ENCODE data around the gene OGN.

OGN gene

DNA sequence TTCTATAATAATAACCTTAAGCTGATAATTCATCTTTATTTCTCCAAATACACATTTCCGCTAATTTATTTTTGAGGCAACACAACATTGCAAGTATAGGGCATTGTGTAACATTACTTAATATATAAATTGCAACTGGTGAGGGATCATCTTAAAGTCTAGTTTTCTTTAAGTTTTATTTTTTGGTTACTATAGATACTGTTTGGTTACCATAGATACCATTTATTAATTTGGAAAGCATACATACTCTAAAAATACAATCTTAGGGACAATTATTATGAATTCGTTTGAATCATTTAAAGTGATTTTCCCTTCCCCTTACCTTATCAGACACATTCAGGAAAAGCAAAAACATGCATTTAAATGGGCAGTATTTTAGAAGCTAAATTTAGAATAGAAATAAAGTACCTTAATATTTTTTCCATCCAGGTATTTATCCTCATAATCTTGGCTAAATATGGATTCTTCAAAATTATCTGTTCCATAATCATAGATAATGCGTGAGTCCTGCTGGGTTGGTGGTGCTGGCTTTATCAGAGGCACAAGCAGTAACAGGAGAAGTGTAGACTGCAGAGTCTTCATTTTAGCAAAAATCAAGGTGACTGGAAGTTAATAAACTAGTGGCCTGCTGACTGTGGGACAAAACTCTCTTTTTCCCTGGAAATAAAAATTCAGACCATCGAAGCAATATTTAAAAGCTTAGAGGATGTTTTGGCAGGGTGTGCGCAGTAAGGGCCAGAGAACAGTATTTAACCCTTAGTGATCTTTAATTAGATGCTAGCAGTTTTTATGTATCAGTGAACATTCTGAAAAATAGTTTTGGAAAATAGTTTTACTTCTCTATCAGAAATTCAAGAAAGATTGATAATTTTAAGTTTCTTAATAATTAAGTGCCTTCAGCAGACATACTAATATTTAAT is 1.3 kb downstream of the OGN start:
- no peak for DNase-seq

DNA sequence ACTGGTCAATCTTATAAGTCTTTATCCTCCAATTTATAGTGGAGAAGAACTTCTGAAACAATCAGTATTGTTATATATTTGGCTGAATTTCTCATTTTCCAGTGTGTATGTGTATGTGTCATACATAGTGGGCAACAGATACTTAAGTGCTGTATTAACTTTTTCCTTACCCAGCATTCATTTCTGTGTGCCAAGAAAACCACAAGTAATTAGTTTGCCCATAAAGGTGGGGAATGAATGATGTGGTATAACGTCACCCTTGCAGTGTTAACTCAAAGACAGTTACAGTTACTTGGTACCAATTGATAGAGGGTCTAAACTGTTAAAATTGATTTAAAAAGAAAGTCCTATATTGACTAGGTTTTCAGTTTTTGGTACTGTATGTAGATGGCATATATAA is 2.0 kb downstream of the OGN start:
- DNase-seq = no peak

DNA sequence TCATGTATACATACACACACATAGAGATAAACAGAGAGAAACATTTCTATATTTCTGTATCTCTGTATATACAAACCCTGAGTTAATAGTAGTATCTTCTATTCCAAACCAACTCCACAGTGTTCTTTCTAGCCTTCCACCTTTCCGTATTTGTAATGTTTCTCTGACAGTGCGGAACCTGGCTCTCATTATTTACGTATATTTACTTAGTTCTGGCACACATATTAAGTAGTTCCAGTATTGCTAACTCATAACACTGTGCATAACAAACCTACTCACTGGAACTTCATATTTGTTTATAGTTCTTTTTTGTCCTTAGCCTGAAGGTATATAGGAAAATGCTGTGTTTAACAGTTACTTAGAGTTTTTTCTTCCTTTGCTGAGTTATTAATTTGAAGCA is 6.5 kb downstream of the OGN start:
- DNase-seq = no peak

DNA sequence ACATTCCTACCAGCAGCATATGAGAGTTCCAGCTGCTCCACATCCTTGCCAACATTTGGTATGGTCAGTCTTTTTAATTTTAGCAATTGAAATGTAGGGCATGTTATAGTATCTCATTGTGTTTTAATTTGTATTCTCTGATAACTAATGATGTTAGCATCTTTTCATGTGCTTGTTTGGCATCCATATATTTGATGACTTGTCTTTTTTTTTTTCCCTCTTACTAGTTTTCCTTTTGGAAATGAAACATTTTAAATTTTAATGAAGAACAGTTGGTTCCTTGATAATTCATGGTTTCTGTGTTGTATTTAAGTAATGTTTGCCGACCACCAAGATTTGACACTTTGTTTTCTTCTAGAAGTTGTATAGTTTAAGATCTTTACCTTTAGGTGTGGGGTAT is 8.8 kb downstream of the OGN start:
- DNase-seq = no peak

DNA sequence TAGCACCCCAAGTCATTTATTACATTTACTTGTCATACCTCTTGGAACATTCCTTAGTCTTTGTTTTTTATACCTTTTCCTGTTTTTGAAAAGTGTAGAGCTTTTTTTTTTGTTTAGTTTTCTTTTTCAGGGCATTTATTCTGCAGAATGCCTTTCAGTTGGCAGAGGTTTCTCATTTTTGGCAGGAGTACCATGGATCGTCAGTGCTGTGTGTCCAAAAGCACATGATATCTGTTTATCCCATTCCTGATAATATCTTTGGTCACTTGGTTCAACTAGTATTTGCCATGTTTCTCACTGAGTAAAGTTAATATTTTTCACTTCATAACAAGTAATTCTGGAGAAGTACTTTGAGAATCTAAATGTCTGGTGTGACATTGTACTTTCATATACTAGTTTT is 10.7 kb downstream of the OGN start:
- no peak for DNase-seq

DNA sequence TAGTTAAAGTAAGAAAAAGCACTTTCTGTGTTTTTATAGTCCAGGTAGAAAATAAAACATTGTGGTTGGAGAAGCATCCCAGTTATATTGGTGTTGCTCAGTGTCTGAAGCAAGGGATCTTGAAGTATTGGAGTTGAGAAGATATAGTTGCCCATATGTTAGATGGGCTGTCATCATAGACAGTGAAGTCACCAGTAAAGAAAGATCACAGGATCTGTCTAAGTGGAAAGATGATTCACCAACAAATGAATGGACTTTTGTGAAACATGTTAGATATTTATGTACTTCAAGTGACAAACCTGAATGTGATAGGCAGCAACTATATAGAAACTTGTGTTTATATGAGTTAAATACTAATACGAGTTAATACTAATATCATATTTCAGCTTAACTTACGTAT is 11.7 kb downstream of the OGN start:
- DNase-seq = no peak

DNA sequence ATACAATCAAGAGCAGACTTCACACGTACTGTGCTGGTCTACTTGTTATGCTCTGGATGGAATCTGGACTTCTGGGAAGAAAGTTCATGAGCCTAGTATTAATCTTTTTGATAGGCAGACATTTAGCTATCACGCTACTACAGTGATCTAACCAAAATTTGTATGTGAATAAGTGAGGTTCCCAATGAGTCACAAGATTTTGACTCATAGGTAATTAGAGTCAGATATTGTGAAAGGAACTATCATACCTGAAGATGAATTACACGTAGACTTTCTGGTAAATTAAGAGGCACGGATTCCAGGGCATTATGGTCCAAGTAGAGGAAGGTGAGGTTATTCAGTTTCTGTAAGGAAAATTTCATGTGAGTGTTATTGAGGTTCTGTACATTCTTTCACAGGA is 18.4 kb downstream of the OGN start:
- no peak for DNase-seq

DNA sequence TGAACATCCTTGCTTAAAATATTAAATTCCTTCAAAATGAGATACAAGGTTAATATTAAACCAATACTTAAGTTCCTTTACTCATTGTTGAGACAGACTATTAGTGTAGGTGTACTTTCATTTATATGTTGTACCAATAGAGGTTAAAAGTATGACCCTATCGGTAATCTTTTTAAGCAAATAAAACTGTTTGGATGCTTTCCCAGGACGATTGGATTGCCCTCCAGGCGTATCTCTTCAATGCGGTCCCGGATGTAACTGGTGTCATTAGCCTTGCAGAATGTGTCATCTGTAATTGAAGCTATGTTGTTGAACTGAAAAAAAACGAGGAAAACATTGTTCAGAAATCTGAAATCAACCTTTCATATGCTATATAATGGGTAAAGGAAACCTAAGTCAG is 18.9 kb downstream of the OGN start:
- DNase-seq = no peak

DNA sequence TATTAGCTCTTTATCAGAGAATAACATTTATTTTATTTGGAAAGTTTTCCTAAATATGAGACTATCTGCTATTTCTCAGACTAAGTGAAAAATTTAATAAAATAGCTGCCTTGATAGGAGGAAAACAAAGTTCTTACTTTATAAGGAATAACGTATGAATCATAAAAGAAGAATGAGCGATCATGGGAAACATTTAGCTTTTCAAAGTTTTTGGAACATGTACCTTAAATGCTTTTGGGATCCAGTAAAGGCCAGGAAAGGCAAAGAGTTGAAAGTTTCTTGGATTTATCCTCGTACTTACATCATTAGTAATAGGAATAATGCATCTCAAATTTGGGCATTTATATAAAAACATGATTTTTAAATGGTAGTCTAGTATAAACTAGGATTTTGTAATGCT is 19.4 kb downstream of the OGN start:
- no peak for DNase-seq

DNA sequence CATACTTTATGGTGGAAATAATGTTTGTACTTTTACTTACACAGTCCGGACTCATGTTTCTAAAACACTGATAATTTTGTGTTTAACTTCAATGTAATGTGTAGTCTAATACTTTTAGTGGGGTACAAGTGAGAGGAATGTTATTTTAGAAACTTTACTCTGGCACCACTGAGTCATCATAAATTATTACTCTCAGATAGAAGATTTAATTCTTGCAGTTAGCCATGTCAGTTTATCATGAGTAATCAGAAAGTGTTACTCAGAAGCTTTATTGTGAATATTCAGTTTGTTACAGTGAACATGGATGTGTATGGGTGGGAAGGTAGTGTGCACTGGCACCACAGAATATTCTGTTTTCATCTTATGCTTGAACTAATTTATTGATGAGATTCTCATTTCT is 20.0 kb downstream of the OGN start:
- no peak for DNase-seq

DNA sequence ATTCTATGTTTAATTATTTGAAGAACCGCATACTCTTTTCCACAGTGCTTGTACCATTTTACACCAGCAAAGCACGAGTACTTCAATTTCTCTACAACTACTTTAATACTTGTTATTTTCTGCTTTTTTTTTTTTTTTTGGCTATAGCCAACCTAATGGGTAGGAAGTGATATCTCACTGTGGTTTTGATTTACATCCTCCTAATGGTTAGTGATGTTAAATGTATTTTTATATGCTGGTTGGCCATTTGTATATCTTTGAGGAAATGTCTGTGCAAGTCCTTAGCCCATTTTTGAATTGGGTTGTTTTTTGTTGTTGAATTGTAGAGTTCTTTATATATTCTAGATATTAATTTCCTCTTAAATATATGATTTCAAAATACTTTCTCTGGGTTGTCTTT is 22.6 kb downstream of the OGN start:
- no peak for DNase-seq

DNA sequence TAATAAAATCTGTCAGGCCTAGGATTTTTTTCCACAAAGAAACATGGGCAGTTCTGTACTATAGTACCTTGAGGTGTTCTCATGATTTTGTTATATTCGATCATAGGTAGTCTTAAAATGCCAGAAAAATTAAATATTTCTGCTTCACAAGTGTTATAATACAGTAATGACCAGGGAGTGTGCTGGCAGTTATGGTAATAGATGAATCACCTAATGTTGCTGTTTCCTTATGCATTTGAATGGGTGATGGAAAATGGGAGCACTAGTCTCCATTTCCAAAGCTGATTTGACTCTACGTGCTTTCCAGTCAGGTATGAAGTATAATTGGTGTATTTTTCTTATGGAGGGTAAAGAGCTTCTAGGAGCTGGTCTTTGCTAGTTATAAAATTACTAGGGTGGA is 23.8 kb downstream of the OGN start:
- no peak for DNase-seq

DNA sequence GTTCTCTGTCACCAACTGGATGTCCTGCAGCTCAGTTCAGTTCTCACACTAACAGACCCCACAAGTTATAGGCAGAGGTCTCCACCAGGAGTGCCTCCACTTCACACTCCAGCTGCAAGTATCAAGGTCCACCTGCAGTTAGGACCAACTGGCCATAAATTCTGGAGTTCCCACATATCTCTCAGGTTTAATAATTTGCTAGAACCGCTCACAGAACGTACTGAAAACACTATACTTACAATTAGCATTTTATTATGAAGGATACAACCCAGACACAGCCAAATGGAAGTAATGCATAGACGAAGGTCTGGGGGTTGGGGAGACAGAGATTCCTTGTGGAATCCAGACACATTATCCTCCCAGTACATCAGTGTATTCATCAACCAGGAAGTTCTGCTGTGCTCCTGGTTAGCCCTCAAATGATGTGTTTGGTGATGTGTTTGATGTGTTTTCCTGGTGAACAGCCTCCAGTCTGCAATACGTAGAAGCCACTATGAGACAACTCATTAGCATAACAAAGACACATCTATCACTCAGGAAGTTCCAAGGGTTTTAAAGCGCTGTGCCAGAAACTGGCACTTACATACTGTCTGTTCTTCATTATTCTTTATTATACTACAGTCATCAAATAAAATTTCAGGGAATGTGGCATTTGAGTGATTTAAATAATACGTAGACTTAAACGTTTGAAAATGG is 25.4 kb downstream of the OGN start:
- no peak for DNase-seq

DNA sequence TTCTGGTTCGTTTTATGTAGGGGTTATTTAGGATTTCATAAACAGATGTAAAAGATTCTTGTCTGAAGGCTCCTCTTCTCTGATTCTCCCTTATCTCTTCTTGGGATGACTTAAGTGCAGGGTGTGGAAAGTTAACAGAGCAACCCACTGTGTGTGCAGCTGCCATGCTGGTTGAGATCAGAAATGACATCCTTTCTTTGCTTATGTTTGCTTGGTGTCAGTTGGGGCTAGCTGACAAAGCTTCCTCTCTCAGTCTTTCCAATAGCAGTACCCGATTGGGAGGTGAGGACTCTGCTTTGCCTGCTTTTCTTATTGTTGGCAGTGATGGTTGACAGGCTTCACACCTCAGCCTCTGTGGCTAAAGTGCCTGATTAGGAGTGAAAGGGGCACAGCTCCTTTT is 26.5 kb downstream of the OGN start:
- DNase-seq = no peak

DNA sequence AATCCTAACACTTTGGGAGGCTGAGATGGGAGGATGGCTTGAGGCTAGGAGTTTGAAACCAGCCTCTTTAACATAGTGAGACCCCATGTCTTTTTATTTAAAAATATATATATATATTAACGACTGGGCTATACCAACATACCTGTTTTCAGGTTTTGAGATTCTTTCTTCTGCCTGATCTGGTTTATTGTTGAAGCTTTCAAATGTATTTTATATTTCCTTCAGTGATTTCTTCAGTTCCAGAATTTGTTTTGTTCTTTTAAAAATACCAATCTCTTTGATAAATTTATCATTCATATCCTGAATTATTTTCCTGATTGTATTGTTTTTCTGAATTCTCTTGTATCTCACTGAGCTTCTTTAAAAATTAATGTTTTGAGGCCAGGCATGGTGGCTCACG is 31.2 kb downstream of the OGN start:
- DNase-seq = no peak

DNA sequence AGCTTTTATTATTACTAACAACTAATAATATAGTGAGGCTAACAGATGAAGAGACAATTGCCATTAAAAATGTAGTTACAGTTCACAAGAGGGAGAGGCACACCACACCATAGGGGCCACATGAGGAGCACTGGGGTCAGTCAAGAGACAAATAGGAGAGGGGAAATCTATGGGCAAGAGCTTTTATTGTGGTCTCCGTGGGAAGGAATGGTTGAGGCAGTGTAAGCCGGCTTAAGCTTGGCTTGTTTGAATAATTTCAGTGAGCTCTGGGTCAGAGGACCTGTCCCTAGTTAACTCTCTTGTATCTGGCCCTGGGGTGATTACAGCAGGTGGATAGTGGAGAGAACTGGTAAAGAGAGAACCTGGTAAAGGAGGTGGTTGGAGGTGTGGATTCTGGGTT is 35.3 kb downstream of the OGN start:
- DNase-seq = no peak

DNA sequence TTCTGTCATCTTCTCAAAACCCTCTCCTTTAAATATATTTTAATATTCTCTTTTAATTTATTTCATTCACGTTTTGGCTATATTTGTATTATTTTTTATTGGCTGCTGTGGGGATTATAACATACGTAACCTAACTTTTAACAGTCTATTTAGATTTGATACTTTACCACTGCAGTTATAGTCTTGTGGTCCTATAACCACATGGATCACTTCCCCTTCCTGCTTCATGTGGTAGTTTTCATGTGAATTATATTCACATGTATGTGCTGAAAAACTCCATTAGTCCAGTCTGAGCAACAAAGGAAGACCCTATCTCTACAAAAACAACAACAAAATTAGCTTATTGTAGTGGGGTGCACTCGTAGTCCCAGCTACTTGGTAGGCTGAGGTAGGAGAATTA is 44.3 kb downstream of the OGN start:
- peak; percentile 33 to 50 for DNase-seq

DNA sequence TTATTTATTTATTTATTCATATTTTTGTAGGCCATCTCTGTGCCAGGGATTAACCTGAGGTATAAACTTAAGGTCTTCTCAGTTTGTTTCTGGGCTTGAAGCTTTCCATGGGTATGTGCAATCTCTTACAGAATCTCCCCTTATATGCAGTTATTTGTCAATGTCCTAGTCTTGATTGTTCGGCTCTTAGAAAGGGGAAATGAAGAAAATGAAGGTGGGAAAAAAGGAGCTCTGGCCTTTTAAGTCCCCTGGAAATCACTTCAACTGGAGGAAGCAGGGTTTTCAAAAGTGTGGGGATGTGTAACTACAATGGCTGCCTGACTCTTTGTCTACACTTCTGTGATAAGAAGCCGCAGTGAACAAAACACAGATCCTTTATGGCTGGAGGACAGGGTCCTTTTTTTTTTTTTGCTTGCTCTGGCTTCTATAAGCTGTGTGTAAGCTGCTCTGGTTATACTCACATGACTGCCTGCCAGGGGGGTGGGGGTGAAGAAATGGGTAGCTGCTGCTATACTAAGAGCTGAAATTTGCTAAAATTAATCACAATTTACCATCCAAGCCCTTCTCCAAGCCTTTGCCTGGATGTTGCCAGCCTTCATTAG is 44.9 kb downstream of the OGN start:
- no peak for DNase-seq

DNA sequence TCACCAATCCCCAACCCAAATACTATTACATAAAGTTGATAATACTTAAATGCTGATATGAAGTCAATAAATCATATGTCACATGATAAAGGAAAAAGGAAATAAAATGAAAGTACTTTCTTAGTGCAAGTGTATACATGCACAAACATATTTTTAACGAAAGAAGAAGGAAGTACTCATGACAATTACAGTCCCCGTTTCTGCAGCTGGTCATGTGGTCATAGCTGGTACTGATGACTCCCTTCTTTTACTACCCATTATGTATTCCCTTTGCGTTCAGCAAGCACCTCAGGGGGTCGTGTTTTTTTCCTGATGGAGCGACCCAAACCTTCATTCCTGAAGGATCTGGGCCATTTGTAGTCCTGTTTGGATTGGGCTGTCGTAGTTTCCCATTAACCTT is 51.3 kb downstream of the OGN start:
- DNase-seq = peak; percentile 27 to 44

DNA sequence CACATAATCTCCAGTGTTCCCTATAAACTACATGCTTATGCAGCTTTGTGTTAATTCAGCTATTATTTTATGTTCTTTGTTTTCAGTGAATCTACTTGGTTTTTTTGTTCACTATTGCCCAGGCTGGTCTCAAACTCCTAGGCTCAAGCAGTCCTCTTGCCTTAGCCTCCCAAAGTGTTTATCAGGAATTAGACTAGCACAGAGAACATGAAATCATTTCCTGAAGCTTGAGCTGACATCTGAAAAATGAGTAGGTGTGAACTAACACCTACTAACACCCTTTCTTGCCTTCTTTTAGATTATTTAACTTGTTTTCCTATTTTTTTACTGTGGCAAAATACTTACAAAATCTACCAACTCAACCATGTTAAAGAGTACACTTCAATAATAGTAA is 53.6 kb downstream of the OGN start:
- no peak for DNase-seq

DNA sequence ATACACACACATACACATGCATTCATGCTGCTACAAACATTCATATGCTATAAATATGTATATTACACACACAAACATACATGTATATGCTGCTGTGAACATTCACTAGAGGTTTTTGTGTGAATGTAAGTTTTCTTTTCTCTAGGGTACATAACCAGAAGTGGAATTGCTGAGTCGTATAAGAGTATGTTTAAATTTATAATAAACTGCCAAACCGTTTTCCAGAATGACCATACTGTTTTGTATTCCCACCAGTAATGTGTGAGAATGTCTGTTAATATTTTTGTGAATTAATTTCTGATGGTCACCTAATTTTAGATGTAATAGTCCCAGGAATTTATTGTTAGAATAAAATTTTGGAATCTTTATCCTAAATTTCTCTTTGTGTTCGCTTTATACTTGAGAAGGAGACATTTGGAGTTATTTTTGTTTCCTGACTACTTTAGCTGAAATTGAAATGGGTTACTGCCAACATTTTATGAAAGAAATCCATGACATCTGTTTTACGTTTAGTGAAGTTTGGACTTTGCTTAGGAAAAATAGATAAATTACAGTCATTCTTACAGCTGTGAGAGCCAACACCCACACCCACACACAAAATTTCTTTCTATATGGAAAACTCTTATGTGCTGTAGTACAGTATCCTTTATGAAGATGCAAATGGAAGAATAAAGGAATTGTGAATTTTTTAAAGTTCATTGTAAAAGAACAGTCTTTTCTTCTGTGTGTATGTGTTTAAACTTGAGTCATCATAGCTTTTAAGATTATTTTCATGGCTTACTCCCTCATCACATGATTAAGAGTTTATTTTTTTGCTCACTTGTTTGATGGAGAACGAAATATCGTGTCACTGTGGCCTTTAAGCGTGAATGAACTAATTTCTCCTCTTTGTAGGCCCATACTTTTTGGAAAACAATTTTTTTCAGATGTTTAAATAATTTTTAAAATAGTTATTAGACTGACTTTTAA is 54.3 kb downstream of the OGN start:
- no peak for DNase-seq

DNA sequence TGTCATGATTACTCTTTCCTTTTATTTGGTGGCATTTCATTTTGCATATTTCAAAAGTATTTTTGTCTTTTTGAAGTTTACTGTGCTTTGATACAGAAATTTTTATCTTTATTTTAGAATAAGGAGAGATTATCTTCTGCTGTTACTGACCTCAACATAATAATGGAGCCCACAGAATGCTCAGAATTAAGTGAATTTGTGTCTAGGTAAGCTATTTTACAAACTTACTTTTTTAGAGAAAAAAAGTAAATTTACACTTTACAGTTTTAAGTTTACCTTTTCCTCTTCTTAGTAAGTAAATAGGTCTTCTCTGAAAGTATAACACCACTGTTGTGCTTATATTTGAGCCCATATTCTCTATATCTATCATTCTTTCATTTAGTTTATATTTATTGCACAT is 58.8 kb downstream of the OGN start:
- no peak for DNase-seq
